ENCODE results near the gene PCCB. TPM values are rescaled to one million over a fixed set of nuclear protein-coding genes. Genes with fewer than 3 reads are reported as not detected.
A peak's percentile ranks its signal among the peaks of the same experiment; 100 is the strongest.

PCCB gene
- total and polyA plus RNA-seq, 8 donors = 26.9 to 44.7 (median 35.9) TPM

- Histone ChIP-seq H3K4me1 (no peaks in the 10 kb centered on the region), H3K27ac (no peak overlapping the region), H3K36me3 (no peaks in the 10 kb centered on the region), H3K4me3 (no peak overlapping the region), H3K9me3 (no peaks in the 10 kb centered on the region), H3K27me3 (no peaks in the 10 kb centered on the region)
- no peak for TF ChIP-seq CTCF (IDR thresholded peaks at IDR 0.05)
- intact Hi-C loops (cut with DNase I) = no loop called here
- ATAC-seq (peak; percentile 73), DNase-seq (no peak)
Measured at GRCh38 chr3:136239094-136239493, 11.0 kb upstream of the PCCB start.

- TF ChIP-seq CTCF (IDR thresholded peaks at IDR 0.05) = no peak
- Histone ChIP-seq H3K9me3 (no peaks in the 10 kb centered on the region), H3K27me3 (no peaks in the 10 kb centered on the region), H3K36me3 (no peaks in the 10 kb centered on the region), H3K27ac (no peak overlapping the region), H3K4me1 (peaks cover 0 to 8% of the 10 kb centered on the region in 2 donors), H3K4me3 (no peak overlapping the region)
- intact Hi-C loops (cut with DNase I) = loop anchor here in 1 of 2 donors (10.0 kb wide), 1 partner anchor 161 kb away; no protein-coding TSS in a partner anchor
- ATAC-seq (no peak), DNase-seq (no peak)
Measured at GRCh38 chr3:136245691-136246090, 4.4 kb upstream of the PCCB start.

- H3K27ac ChIP-seq = no peak overlapping the region
- TF ChIP-seq CTCF (IDR thresholded peaks at IDR 0.05) = no peak
- H3K27me3 ChIP-seq = no peaks in the 10 kb centered on the region
- no peak overlapping the region for H3K4me3 ChIP-seq
- H3K36me3 ChIP-seq = no peaks in the 10 kb centered on the region
- peaks cover 7 to 23% of the 10 kb centered on the region in 2 donors for H3K4me1 ChIP-seq
- H3K9me3 ChIP-seq = no peaks in the 10 kb centered on the region
- no peak for DNase-seq
- intact Hi-C loops (cut with DNase I) = loop anchor here in 1 of 2 donors (10.0 kb wide), 1 partner anchor 163 kb away; no protein-coding TSS in a partner anchor
- no peak for ATAC-seq
Measured at GRCh38 chr3:136247436-136247835, 2.7 kb upstream of the PCCB start.

GRCh38 chr3:136247855-136248590 is 2.1 kb upstream of the PCCB start:
- no peak for DNase-seq
- ATAC-seq = no peak

More at GRCh38 chr3:136247855-136248590, 2.1 kb upstream of the PCCB start:
- Histone ChIP-seq H3K27me3 (no peaks in the 10 kb centered on the region), H3K36me3 (no peaks in the 10 kb centered on the region), H3K27ac (no peak overlapping the region), H3K4me1 (peaks cover 7 to 23% of the 10 kb centered on the region in 2 donors), H3K4me3 (no peak overlapping the region), H3K9me3 (no peaks in the 10 kb centered on the region)
- no peak for TF ChIP-seq CTCF (IDR thresholded peaks at IDR 0.05)
- intact Hi-C loops (cut with DNase I) = loop anchor here in 1 of 2 donors (10.0 kb wide), 1 partner anchor 163 kb away; no protein-coding TSS in a partner anchor
